Measurements from ENCODE around the gene GPR161. TPM values are rescaled to one million over a fixed set of nuclear protein-coding genes. Genes with fewer than 3 reads are reported as not detected.

The GPR161 gene
- total and polyA plus RNA-seq, 7 donors, result 0.60 to 23.0 (median 8.9) TPM

DNA sequence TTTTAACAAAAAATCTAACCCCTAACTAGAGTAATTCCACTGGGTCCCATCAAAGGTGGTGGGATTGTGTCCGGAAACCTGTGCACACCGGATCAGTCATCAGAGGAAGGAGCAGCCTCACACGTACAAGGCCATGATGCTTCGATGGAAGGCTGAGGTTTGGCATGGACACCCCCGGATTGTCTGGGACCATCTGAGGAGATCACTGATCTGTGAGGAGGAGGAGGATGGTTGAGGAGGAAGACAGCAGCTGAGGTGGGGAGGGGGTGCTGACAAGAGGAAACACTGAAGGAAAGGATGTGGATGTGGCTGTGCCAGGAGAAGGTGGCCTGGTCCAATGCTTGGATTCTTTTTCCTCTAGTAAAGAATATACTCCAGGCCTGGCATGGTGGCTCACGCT, 41.3 kb downstream of the GPR161 start:
- Histone ChIP-seq H3K27me3 (no peaks in the 10 kb centered on the region), H3K36me3 (peaks cover 0 to 11% (median 2%) of the 10 kb centered on the region in 4 donors), H3K4me1 (peaks cover 0 to 26% (median 19%) of the 10 kb centered on the region in 4 donors), H3K9me3 (no peaks in the 10 kb centered on the region), H3K4me3 (no peak overlapping the region), H3K27ac (no peak overlapping the region)
- TF ChIP-seq EP300 (IDR thresholded peaks at IDR 0.05) (no peak), POLR2AphosphoS5 (IDR thresholded peaks at IDR 0.05) (no peak), CTCF (IDR thresholded peaks at IDR 0.05) (no peak), POLR2A (IDR thresholded peaks at IDR 0.05) (no peak)
- 96 to 97% methylated on average over 6 of the region's 6 CpGs for WGBS, 2 donors
- no peak for DNase-seq
- intact Hi-C loops (cut with DNase I), result no loop called here

- Histone ChIP-seq H3K4me1 (peaks cover 0 to 8% (median 3%) of the 10 kb centered on the region in 4 donors), H3K27me3 (no peaks in the 10 kb centered on the region), H3K27ac (no peak overlapping the region), H3K9me3 (no peaks in the 10 kb centered on the region), H3K36me3 (peaks cover 0 to 24% (median 2%) of the 10 kb centered on the region in 4 donors), H3K4me3 (no peak overlapping the region)
- WGBS, 2 donors, result 97 to 98% methylated on average over 4 of the region's 4 CpGs
- intact Hi-C loops (cut with DNase I), result no loop called here
- TF ChIP-seq POLR2AphosphoS5 (IDR thresholded peaks at IDR 0.05), result no peak
- no peak for TF ChIP-seq EP300 (IDR thresholded peaks at IDR 0.05)
- TF ChIP-seq POLR2A (IDR thresholded peaks at IDR 0.05), result no peak
- TF ChIP-seq CTCF (IDR thresholded peaks at IDR 0.05), result no peak
- DNase-seq, result no peak
Measured at GRCh38 chr1:168093616-168094015, 43.1 kb downstream of the GPR161 start.

DNA sequence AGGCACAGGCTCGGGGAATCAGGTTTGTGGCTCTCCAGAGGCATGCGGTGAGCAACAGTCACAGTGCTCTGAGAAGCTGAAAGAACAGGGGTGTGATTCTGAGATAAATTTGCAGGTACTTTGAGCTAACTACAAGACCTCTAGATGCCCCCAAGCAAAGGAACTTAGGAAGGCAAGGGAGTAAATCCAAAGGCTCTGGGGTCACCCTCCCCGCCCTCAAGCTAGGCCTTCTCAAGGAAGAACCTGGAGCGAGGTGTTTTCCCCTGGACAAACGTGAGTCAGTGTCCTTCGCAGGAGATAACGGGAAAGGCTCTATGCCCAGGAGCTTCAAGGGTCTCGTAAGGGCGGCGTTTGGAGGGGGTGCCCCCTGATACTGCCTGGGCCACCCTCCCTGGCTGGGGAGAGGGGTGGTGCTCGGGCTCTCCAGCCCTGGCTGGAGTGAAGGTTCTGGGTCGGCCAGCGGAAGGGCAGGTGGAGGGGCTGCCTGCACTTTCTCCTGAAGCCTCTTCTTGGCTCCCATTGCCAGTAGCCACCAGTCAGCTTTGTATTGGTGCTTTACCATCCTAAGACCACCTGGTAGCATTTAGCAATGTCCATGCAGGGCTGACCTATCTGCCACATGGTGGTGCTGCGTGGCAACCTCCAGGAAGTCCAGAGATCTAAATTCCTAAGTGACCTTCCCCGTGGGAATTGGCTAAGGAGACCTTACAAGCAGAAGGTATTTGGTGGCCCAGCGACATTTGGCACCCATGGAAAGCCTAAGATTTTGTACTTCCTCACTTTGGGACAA, 44.0 kb downstream of the GPR161 start:
- no peak overlapping the region for H3K27ac ChIP-seq
- H3K4me1 ChIP-seq, result no peaks in the 10 kb centered on the region
- WGBS, 2 donors, result 76 to 86% methylated on average over 16 of the region's 16 CpGs
- no peak overlapping the region for H3K4me3 ChIP-seq
- H3K36me3 ChIP-seq, result peaks cover 0 to 28% (median 2%) of the 10 kb centered on the region in 4 donors
- no peak for DNase-seq
- TF ChIP-seq POLR2A (IDR thresholded peaks at IDR 0.05) (no peak), EP300 (IDR thresholded peaks at IDR 0.05) (no peak), CTCF (IDR thresholded peaks at IDR 0.05) (peak in 1 of 4 experiments; percentile 20)
- no peaks in the 10 kb centered on the region for H3K27me3 ChIP-seq
- H3K9me3 ChIP-seq, result no peaks in the 10 kb centered on the region
- intact Hi-C loops (cut with DNase I), result no loop called here

DNA sequence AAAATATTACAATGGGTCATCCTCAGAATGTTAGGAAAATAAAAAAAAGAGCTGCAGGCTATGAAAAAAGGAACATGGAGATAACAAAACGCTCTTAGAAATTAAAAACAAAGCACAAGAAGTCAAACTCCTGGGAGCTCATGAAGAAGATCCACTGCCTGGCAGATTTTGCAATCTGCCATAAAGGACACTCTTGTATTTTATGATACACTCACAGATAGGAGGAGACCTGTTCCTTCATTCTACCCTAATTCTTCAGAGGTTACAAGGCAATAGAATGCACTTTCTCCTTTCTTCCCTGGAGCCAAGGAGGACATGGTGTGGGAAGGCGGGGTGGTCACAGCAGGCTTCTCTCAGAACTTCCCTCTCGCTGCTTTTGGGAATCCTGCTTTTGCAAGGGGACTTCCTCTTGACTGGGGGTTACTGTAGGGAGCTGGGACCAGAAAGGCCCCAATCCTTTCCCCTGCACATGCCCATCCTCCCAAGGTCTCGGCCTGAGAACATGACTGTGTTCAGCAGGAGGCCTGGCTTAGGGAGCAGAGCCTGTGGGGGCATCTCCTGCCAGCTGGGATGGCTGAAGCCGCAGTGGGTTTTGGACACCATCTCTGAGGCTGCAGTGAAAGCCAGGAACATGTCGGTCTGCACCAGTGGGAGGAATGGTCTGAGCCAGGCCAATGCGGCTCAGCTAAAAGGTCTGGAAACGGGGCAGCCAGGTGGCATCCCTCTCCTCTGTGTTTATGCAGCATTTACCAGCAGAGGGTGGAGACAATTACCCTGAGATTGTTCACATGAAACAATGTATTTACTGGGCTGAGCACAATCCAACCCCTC, 44.8 kb downstream of the GPR161 start:
- TF ChIP-seq POLR2A (IDR thresholded peaks at IDR 0.05), result no peak
- TF ChIP-seq EP300 (IDR thresholded peaks at IDR 0.05), result no peak
- no peak for TF ChIP-seq POLR2AphosphoS5 (IDR thresholded peaks at IDR 0.05)
- no peak for TF ChIP-seq CTCF (IDR thresholded peaks at IDR 0.05)
- H3K4me1 ChIP-seq, result no peaks in the 10 kb centered on the region
- no peak overlapping the region for H3K4me3 ChIP-seq
- DNase-seq, result no peak
- peaks cover 0 to 35% (median 0%) of the 10 kb centered on the region in 4 donors for H3K36me3 ChIP-seq
- no peak overlapping the region for H3K27ac ChIP-seq
- H3K27me3 ChIP-seq, result no peaks in the 10 kb centered on the region
- intact Hi-C loops (cut with DNase I), result no loop called here
- H3K9me3 ChIP-seq, result no peaks in the 10 kb centered on the region
- 73 to 83% methylated on average over 8 of the region's 8 CpGs for WGBS, 2 donors
